DND-41 (cell line): ENCODE results near the gene CCNL1.
"Not testable (repeated sequence)": the region's sequence is repeated elsewhere in the genome, so short reads cannot be mapped to it uniquely, and the experiment has no call there.

ENCODE experiments used
- ATAC-seq: fragments of 200-7000 bp; cut with Tn5 transposase; 3 replicates; pipeline ENCODE4 v1.9.1; 2021; ENCODE audit warnings: low read depth; ENCODE audit not compliant: insufficient read depth
- DNase-seq: peaks from one replicate; pipeline ENCODE4 v3.0.0-alpha.2; 2020
- H2AFZ ChIP-seq: 2 replicates; pipeline ENCODE4 v1.6.0; 2012; ENCODE audit warnings: low read depth, low read length
- H3K27ac ChIP-seq: 2 replicates; pipeline ENCODE4 v1.5.1; 2012; ENCODE audit warnings: low read length, inconsistent platforms
- H3K27me3 ChIP-seq: fragments of 200-600 bp; sonication (generic); 2 replicates; pipeline ENCODE4 v1.6.0; 2012; ENCODE audit warnings: low read length, mild to moderate bottlenecking, inconsistent platforms; ENCODE audit not compliant: insufficient read depth, poor library complexity
- H3K36me3 ChIP-seq: 2 replicates; pipeline ENCODE4 v1.5.1; 2012; ENCODE audit warnings: low read length, inconsistent platforms; ENCODE audit not compliant: insufficient read depth
- H3K4me1 ChIP-seq: 2 replicates; pipeline ENCODE4 v1.5.1; 2012; ENCODE audit warnings: mild to moderate bottlenecking, low read length; ENCODE audit not compliant: insufficient read depth
- H3K4me2 ChIP-seq: 2 replicates; pipeline ENCODE4 v1.6.0; 2012; ENCODE audit warnings: mild to moderate bottlenecking, moderate library complexity, low read length, inconsistent platforms; ENCODE audit not compliant: insufficient read depth
- H3K4me3 ChIP-seq, 2 experiments: fragments of 200-600 bp in 1 of 2; shearing (Covaris generic) in 1 of 2; 2 replicates each; pipeline ENCODE4 v1.5.1; 2012 to 2016; ENCODE audit warnings: inconsistent platforms in 2 of 2, low read length in 2 of 2, mild to moderate bottlenecking in 2 of 2, low read depth in 1 of 2, moderate library complexity in 1 of 2
- H3K79me2 ChIP-seq: 2 replicates; pipeline ENCODE4 v1.6.0; 2012; ENCODE audit warnings: low read length, inconsistent platforms; ENCODE audit not compliant: insufficient read depth
- H3K9ac ChIP-seq: 2 replicates; pipeline ENCODE4 v1.6.0; 2012; ENCODE audit warnings: low read depth, mild to moderate bottlenecking, inconsistent platforms, low read length, moderate library complexity
- H3K9me3 ChIP-seq: 2 replicates; pipeline ENCODE4 v1.5.1; 2012; ENCODE audit warnings: low read length, moderate library complexity, mild to moderate bottlenecking, inconsistent platforms; ENCODE audit not compliant: insufficient read depth, severe bottlenecking
- H4K20me1 ChIP-seq: 2 replicates; pipeline ENCODE4 v1.6.0; 2012; ENCODE audit warnings: low read length; ENCODE audit not compliant: insufficient read depth
- EZH2 ChIP-seq: IDR thresholded peaks from 3 replicates; pipeline ENCODE4 v1.6.1; 2012; ENCODE audit warnings: borderline replicate concordance, low read depth, mild to moderate bottlenecking, moderate library complexity, low read length, inconsistent platforms; ENCODE audit not compliant: severe bottlenecking
- TF ChIP-seq, protein P1 (sequence below): IDR thresholded peaks from 2 replicates; pipeline ENCODE4 v1.5.1; 2012; ENCODE audit warnings: borderline replicate concordance, low read length, moderate library complexity, mild to moderate bottlenecking; ENCODE audit not compliant: poor library complexity, severe bottlenecking; ENCODE audit errors: extremely low read depth

CCNL1 gene

DNA sequence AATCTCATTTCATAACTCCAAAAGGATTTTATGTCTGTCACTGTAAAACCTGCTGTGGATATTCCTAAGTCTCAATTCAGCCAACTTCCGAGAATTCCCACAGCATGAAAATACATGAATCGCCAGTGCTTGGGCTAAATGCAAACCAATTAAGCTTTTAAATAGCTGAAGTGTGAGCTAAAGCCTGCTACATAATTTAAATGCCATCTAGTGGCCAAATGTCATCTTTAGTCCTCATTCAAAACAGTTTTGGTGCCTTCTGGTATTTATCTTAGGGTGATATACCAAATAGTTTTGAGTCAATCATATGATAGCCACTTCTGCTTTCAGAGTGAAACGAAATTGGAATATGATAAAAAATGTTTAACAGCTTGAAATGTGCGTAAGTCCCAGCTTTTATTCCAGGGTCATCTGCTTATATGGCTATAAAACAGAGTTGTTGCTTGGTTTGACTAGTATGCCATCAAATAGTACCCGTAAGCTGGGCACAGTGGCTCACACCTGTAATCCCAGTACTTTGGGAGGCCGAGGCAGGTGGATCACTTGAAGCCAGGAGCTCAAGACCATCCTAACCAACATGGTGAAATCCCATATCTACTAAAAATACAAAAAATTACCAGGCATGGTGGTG, 41.8 kb upstream of the CCNL1 start:
- DNase-seq (no peak), ATAC-seq (peak; percentile 55; the same call in 2 of the 3 replicates)
- Histone ChIP-seq H3K27ac (no peak overlapping the region), H3K4me3 (no peak overlapping the region), H4K20me1 (no peaks in the 10 kb centered on the region), H3K9me3 (no peaks in the 10 kb centered on the region), H3K36me3 (no peaks in the 10 kb centered on the region), H3K4me1 (no peaks in the 10 kb centered on the region), H3K4me2 (no peak overlapping the region), H3K27me3 (no peaks in the 10 kb centered on the region), H2AFZ (no peak overlapping the region), H3K9ac (no peak overlapping the region), H3K79me2 (no peaks in the 10 kb centered on the region)
- TF ChIP-seq, protein P1, sequence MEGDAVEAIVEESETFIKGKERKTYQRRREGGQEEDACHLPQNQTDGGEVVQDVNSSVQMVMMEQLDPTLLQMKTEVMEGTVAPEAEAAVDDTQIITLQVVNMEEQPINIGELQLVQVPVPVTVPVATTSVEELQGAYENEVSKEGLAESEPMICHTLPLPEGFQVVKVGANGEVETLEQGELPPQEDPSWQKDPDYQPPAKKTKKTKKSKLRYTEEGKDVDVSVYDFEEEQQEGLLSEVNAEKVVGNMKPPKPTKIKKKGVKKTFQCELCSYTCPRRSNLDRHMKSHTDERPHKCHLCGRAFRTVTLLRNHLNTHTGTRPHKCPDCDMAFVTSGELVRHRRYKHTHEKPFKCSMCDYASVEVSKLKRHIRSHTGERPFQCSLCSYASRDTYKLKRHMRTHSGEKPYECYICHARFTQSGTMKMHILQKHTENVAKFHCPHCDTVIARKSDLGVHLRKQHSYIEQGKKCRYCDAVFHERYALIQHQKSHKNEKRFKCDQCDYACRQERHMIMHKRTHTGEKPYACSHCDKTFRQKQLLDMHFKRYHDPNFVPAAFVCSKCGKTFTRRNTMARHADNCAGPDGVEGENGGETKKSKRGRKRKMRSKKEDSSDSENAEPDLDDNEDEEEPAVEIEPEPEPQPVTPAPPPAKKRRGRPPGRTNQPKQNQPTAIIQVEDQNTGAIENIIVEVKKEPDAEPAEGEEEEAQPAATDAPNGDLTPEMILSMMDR, result peak; percentile 55
- no peak for TF ChIP-seq EZH2

DNA sequence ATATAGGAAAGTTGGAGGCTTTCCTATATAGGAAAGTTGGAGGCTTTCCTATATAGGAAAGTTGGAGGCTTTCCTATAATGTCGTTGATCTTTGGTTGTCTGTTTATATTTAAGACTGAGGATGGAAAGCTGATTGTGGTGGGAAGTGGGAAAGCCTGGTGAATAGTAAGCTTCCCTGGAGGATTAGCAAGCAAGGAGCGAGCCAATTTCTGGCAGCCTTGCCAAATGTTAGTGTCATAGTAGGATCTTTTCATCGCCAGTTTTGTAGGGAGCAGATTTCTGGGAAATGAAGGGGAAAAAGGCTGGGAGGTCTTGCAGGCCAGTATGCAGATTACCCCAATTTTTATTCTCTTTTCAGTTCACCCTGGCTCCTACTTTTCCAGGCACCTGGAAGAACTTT, 39.9 kb upstream of the CCNL1 start:
- ATAC-seq, result no peak
- Histone ChIP-seq H3K4me1 (no peaks in the 10 kb centered on the region), H3K9me3 (no peaks in the 10 kb centered on the region), H3K27me3 (no peaks in the 10 kb centered on the region), H3K79me2 (no peaks in the 10 kb centered on the region), H3K36me3 (no peaks in the 10 kb centered on the region), H3K4me3 (no peak overlapping the region), H2AFZ (no peak overlapping the region), H3K27ac (no peak overlapping the region), H3K4me2 (no peak overlapping the region), H3K9ac (no peak overlapping the region), H4K20me1 (no peaks in the 10 kb centered on the region)
- no peak for TF ChIP-seq EZH2
- TF ChIP-seq, protein P1, result no peak
- DNase-seq, result no peak

- H3K4me1 ChIP-seq, result no peaks in the 10 kb centered on the region
- no peaks in the 10 kb centered on the region for H3K36me3 ChIP-seq
- DNase-seq, result no peak
- ATAC-seq, result no peak
- H3K4me3 ChIP-seq, result no peak overlapping the region
- no peaks in the 10 kb centered on the region for H4K20me1 ChIP-seq
- no peak overlapping the region for H3K9ac ChIP-seq
- TF ChIP-seq EZH2, result no peak
- TF ChIP-seq, protein P1, result no peak
- H3K4me2 ChIP-seq, result no peak overlapping the region
- H2AFZ ChIP-seq, result no peak overlapping the region
- H3K27me3 ChIP-seq, result no peaks in the 10 kb centered on the region
- H3K27ac ChIP-seq, result no peak overlapping the region
- no peaks in the 10 kb centered on the region for H3K79me2 ChIP-seq
- H3K9me3 ChIP-seq, result no peaks in the 10 kb centered on the region
These were observed 36.0 kb upstream of the CCNL1 start for GRCh38 chr3:157195965-157196364.

- H3K27ac ChIP-seq, DNase-seq, H2AFZ ChIP-seq, H3K36me3 ChIP-seq, H3K27me3 ChIP-seq, H4K20me1 ChIP-seq, H3K79me2 ChIP-seq, ATAC-seq, H3K4me2 ChIP-seq, H3K4me3 ChIP-seq, H3K4me1 ChIP-seq, H3K9ac ChIP-seq: not testable (repeated sequence)
- H3K9me3 ChIP-seq, result peaks cover 11% of the 10 kb centered on the region
These were observed 31.2 kb upstream of the CCNL1 start for GRCh38 chr3:157191149-157191548.
